IPS DF 4.7 (cell line): Measurements from ENCODE around the gene BRSK2.
A peak's percentile ranks its signal among the peaks of the same experiment; 100 is the strongest.

Experiments
- DNase-seq: peaks from one replicate; pipeline ENCODE4 v3.0.0-alpha.2; 2013; ENCODE audit warnings: low spot score; ENCODE audit errors: extremely low read depth

BRSK2 gene

GRCh38 chr11:1375161-1375954 is 14.4 kb upstream of the BRSK2 start:
- no peak for DNase-seq

DNA sequence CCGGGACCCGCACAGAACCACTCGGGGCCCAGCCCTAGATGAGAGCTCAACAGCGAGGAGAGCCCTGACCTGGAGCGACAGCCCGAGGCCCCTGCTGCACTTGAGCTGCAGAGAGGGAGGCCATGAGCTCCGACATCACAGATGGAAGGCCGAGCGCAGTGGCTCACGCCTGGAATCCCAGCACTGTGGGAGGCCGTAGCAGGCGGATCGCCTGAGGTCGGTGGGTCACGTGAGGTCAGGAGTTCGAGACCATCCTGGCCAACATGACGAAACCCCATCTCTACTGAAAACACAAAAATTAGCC is 13.8 kb upstream of the BRSK2 start:
- DNase-seq: no peak

- DNase-seq: no peak
These were observed 12.4 kb upstream of the BRSK2 start for GRCh38 chr11:1377231-1377780.

- DNase-seq: no peak
These were observed 7.8 kb upstream of the BRSK2 start for GRCh38 chr11:1381793-1382425.

DNA sequence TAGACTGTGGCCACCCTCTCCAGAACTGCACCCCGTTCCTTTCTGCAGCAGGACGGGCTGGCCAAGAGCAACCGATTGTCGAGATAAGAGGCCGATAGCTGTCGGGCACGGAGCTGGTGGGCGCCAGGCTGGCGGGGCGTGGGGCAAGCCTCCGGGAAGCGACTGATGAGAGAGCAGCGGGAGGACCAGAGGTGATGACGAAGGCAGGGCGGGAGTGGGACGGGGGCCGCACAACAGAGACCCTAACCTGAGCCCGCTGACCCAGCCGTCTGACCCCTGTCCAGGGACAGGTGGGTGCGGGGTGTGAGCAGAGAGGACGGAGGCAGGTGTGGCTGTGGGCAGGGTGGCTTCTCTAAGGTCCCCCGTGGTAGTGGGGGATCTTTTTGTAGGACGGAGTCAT is 7.3 kb upstream of the BRSK2 start:
- no peak for DNase-seq

DNA sequence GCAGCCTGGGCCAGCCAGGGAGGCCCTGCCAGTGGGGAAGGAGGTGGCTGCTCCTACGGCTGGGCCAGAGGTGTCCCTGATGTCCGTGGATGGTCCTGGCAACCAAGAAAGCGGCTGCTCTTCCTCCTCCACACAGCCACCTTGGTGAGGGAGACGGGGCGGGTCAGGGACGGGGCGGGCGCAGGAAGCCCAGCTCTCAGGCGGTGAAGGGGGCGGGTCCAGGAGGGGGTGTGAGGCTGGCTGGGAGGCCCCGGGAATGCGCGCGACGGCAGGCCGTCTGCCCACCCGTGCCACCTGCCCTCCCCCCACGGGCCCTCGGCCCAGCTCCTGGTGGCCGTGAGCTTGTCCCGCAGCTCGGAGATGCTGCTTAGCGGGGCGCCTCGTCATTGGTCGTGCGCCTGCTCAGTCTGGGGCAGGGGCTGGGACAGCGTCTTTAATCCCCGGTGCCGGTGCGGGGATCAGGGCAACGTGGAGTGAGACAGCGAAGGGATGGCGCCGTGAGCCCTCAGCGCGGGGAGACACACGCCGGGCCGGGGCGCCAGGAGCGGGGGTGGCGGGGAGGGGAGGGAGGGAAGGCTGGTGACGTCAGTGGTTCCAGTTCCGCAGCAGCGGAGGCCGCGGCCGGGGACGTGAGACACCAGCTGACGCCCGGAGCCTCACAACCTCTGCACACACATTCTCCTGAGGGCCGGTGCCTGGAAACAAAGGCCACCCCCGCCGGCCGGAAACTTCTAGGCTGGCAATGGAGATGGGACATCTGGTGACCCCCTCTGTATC is 6.7 kb upstream of the BRSK2 start:
- no peak for DNase-seq

DNA sequence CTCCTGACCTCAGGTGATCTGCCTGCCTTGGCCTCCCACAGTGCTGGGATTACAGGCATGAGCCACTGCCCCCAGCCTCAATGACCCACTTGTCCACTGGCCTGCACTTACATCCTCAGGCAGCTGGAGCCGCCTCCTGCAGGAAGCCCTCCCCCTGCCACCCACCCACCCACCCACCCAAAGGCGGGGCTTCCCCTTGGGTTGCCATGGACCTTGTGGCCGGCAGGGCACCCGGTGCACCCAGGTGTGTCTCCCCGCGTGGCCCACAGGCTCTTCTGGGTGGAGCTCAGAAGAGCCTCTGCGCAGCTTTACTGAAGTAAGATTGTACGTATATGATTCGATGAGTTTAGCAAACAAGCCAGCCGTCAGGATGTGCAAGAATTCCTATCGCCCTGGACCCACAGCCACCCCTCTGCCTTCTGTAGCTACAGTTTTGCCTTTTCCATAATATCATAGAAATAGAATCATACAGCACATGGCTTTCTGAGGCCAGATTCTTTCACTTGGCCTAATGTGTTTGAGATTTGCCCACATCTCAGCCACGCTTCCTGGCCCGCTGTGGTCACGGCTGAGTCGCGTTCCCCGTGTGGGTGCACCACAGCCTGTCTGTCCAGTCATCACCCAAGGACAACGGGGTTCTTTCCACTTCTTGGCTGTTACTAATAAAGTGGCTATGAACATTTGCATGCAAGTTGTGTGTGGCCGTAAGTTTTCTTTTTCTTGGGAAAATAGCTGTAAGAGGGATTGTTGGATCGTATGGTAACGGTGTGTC is 5.3 kb upstream of the BRSK2 start:
- no peak for DNase-seq

- DNase-seq: no peak
These were observed 2.2 kb upstream of the BRSK2 start for GRCh38 chr11:1387521-1387920.

DNA sequence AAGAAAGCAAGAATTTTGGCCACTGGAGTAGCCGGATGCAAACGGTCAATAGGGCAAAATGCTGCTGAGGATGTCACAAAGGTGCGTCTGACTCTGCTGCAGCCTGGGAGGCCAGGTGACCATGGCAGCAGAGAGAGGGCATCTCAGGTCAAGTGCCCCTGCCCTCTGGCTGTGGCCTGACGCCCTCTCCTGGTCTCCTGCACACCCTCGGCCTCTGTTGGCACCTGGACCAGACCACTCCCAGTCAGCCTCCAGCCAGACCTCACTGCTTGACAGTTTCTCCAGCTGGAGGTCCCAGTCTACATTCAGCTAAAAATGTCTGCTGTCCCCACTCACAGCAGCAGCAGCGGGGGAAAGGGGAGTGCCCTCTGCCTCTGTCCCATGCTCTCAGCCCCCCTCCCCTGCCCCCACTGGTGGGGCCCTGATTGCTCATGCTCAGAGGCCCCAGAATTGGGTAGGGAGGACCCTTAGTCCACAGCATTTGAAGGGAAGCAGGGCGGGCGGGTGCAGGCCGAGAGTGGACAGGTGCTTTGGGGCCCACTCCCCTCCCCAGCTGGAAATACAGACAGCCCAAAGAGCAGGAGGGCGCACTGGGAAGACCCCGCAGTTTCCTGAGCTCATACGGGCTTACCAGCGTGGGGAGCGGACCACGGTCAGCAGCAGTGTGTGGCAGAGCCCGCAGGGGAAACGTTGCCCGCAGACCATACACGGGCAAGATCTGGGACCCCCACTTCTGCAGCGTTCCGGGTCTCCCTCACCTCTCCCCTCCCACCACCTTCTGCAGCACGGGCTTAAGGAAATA is 1.6 kb upstream of the BRSK2 start:
- no peak for DNase-seq

DNA sequence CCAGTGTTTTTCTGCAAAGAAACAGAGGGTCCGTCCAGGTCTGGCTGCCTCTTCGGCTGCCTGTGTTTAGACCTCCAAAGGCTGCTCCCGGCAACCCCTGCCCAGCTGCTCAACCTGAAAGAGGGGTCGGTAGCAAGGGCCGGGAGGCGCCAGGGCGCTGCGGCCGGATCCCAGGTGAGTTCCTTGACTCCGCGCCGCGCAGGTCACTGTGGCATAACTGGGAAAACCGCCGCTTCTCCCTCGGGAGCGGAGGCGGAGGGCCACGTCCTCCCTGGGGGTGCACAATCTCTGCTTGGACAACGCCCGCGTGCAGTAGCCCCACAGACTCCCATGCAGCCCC is 1.0 kb upstream of the BRSK2 start:
- DNase-seq: no peak

DNA sequence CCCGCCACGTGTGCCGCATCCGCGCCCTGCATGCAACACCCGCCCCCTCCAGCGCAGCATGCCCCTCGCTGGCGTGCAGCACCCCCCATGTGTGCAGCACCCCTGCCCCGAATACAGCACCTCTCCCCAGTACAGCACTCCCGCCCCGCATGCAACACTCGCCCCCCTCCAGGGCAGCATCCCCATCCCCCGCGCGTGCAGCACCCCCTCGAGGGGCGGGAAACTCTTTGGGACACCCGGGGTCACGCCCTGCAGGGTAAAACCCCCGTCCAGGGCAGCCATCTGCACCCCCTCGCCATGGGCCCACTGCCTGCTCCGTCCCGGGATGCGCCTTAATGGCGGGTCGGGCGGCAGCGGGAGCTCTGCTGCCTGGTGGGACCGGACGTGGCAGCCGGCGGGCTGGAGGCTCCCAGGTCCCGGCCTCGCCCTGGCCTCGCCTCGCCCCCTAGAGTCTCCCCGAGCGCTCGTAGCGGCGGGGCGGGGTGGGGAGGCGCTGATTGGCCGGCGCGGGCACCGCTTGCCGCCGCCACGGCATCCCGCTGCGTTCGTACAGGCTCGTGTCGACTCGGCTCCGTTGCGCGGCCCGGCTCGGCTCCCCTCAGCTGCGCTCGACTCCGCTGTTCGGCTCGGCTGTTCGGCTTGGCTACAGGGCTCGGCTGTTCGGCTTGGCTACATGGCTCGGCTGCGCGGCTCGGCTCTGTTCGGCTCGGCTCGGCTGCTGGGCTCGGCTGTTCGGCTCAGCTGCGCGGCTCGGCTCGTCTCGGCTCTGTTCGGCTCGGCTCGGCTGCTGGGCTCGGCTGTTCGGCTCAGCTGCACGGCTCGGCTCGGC is 417 bp upstream of the BRSK2 start:
- peak; percentile 84 for DNase-seq

DNA sequence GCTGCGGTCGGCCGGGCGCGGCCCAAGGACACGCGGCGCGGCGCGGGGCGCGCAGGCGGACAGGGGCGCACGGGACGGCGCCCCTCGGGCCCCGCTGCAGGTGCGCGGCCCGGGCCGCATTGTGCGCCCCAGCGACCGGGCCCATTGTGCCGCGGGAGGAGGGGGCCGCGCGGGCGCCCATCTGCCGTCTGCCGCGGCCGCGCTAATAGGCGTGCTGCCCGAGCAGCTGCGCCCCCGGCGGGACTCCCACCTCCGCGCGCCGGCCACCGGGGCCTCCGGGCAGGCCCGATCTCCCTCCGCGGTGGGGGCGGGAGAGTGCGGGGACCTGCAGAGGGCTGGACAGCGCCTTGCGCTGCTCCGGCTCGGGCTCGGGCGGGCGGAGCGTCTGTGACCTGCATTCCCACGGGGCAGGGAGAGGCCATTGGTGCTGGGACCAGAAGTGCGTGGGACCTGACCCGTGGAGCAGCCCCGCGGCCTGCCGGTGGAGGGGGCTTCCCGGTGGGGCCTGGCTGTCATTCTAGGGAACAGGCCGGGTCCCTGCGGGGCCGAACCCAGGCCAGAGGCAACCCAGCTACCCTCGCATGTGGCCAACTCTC is 933 bp downstream of the BRSK2 start:
- DNase-seq: no peak

- no peak for DNase-seq
These were observed 1.7 kb downstream of the BRSK2 start for GRCh38 chr11:1391165-1392075.

GRCh38 chr11:1392111-1392510 is 2.4 kb downstream of the BRSK2 start:
- no peak for DNase-seq

- no peak for DNase-seq
These were observed 2.8 kb downstream of the BRSK2 start for GRCh38 chr11:1392561-1392960.

GRCh38 chr11:1393038-1393710 is 3.4 kb downstream of the BRSK2 start:
- no peak for DNase-seq

GRCh38 chr11:1394936-1395772 is 5.4 kb downstream of the BRSK2 start:
- DNase-seq: no peak
